ENCODE results near the gene SURF4. TPM values are rescaled to one million over a fixed set of nuclear protein-coding genes. Genes with fewer than 3 reads are reported as not detected.
"Not testable (repeated sequence)": the region's sequence is repeated elsewhere in the genome, so short reads cannot be mapped to it uniquely, and the experiment has no call there.

Gene SURF4
- total RNA-seq, 1 donor from 2014 or later, result 188 TPM

GRCh38 chr9:133379153-133380086 is 3.6 kb upstream of the SURF4 start:
- no peaks in the 10 kb centered on the region for H3K27me3 ChIP-seq (ENCODE audit: control insufficient read depth, insufficient read depth, low read length)
- no peak for DNase-seq (ENCODE audit: low read depth)
- H3K36me3 ChIP-seq (ENCODE audit: control insufficient read depth, insufficient read depth, low read length), result no peaks in the 10 kb centered on the region
- TF ChIP-seq CTCF (IDR thresholded peaks at IDR 0.05; ENCODE audit: insufficient read depth, low read length, poor library complexity, severe bottlenecking), result no peak
- H3K4me3 ChIP-seq (ENCODE audit: low read depth, low read length), result no peak overlapping the region

- no peaks in the 10 kb centered on the region for H3K36me3 ChIP-seq (ENCODE audit: control insufficient read depth, insufficient read depth, low read length)
- H3K27me3 ChIP-seq (ENCODE audit: control insufficient read depth, insufficient read depth, low read length), result no peaks in the 10 kb centered on the region
- DNase-seq (ENCODE audit: low read depth), result no peak
- TF ChIP-seq CTCF (IDR thresholded peaks at IDR 0.05; ENCODE audit: insufficient read depth, low read length, poor library complexity, severe bottlenecking), result no peak
- no peak overlapping the region for H3K4me3 ChIP-seq (ENCODE audit: low read depth, low read length)
Measured at GRCh38 chr9:133378408-133378962, 2.6 kb upstream of the SURF4 start.

GRCh38 chr9:133377721-133378216 is 1.9 kb upstream of the SURF4 start:
- no peak for TF ChIP-seq CTCF (IDR thresholded peaks at IDR 0.05; ENCODE audit: insufficient read depth, low read length, poor library complexity, severe bottlenecking)
- no peak overlapping the region for H3K4me3 ChIP-seq (ENCODE audit: low read depth, low read length)
- no peaks in the 10 kb centered on the region for H3K36me3 ChIP-seq (ENCODE audit: control insufficient read depth, insufficient read depth, low read length)
- no peak for DNase-seq (ENCODE audit: low read depth)
- H3K27me3 ChIP-seq (ENCODE audit: control insufficient read depth, insufficient read depth, low read length), result no peaks in the 10 kb centered on the region

DNA sequence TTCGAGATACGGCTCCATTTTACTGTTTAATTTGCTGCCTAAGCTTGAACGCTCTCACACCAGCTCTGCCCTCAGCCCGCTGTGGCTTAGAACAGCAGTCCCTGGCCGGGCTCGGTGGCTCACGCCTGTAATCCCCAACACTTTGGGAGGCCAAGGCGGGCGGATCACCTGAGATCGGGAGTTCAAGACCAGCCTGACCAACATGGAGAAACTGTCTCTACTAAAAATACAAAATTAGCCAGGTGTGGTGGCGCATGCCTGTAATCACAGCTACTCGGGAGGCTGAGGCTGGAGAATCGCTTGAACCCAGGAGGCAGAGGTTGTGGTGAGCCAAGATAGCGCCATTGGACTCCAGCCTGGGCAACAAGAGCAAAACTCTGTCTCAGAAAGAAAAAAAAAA is 1.4 kb upstream of the SURF4 start:
- not testable (repeated sequence) for H3K36me3 ChIP-seq (ENCODE audit: control insufficient read depth, insufficient read depth, low read length); H3K27me3 ChIP-seq (ENCODE audit: control insufficient read depth, insufficient read depth, low read length); H3K4me3 ChIP-seq (ENCODE audit: low read depth, low read length); DNase-seq (ENCODE audit: low read depth)

DNA sequence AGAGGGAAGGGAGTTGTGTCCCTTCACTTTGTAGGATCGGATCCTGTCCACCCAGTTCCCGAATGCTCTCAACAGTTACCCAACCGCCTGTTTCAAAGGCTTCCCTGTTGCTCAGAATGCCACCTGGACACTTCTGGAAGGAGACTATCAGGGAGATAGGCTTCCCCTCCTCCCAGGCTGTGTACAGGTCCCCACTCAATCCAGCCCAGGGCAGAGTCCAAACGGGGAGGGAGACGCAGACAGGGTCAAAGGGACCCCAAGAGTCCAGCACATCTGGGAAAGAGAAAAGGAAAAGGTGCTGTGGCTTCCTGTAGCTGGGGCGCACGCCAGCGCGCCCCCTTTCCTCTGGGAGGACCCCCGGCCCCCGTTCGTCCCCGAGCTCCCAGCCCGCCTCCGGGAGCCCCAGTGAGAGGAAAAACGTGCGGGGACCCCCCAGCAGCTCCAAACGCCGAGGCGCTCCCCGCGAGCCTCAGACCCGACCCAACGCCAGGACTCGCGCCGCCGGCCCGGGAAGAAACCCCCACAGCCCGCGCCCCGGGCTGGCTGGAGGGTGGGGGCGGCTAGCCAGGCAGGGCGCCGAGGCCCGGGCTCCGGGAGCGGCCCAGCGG is 640 bp downstream of the SURF4 start:
- H3K36me3 ChIP-seq (ENCODE audit: control insufficient read depth, insufficient read depth, low read length), result no peaks in the 10 kb centered on the region
- TF ChIP-seq CTCF (IDR thresholded peaks at IDR 0.05; ENCODE audit: insufficient read depth, low read length, poor library complexity, severe bottlenecking), result no peak
- H3K4me3 ChIP-seq (ENCODE audit: low read depth, low read length), result peak overlapping the region; percentile 79
- no peak for DNase-seq (ENCODE audit: low read depth)
- H3K27me3 ChIP-seq (ENCODE audit: control insufficient read depth, insufficient read depth, low read length), result no peaks in the 10 kb centered on the region

GRCh38 chr9:133374612-133375115 is 1.2 kb downstream of the SURF4 start:
- TF ChIP-seq CTCF (IDR thresholded peaks at IDR 0.05; ENCODE audit: insufficient read depth, low read length, poor library complexity, severe bottlenecking), result no peak
- peak overlapping the region; percentile 79 for H3K4me3 ChIP-seq (ENCODE audit: low read depth, low read length)
- no peaks in the 10 kb centered on the region for H3K27me3 ChIP-seq (ENCODE audit: control insufficient read depth, insufficient read depth, low read length)
- peaks cover 2% of the 10 kb centered on the region for H3K36me3 ChIP-seq (ENCODE audit: control insufficient read depth, insufficient read depth, low read length)
- no peak for DNase-seq (ENCODE audit: low read depth)
